Erythroblast (primary cell): Measurements from ENCODE around the gene GLI3.

Experiments
- GATA1 ChIP-seq: IDR thresholded peaks from 2 replicates; pipeline ENCODE4 v1.6.1; 2011; ENCODE audit warnings: low read depth, mild to moderate bottlenecking, control low read depth, low read length, moderate library complexity
- POLR2A ChIP-seq: IDR thresholded peaks from 2 replicates; pipeline ENCODE4 v1.6.1; 2011; ENCODE audit warnings: mild to moderate bottlenecking, low read length

- no peak for TF ChIP-seq POLR2A
- TF ChIP-seq GATA1: no peak
Observed at GRCh38 chr7:42020061-42020460, 216.9 kb downstream of the GLI3 start.
